WI38 (cell line): ENCODE data around the gene MAF.

Source experiments
- H3K4me3 ChIP-seq: 2 replicates; pipeline ENCODE4 v1.5.1; 2011; ENCODE audit warnings: low read depth, mild to moderate bottlenecking, control low read depth, low read length
- CTCF ChIP-seq: IDR thresholded peaks from 2 replicates; pipeline ENCODE4 v1.5.1; 2012; ENCODE audit warnings: low read depth, mild to moderate bottlenecking, control low read depth, low read length

Gene MAF

GRCh38 chr16:79547085-79547484, 53.5 kb downstream of the MAF start:
- H3K4me3 ChIP-seq: no peak overlapping the region
- no peak for TF ChIP-seq CTCF
